BJ (cell line): ENCODE measurements around the gene NHLRC1. TPM values are rescaled to one million over a fixed set of nuclear protein-coding genes. Genes with fewer than 3 reads are reported as not detected.

Experiments
- CTCF ChIA-PET: fragments of 350-600 bp; formaldehyde crosslinking; extraction: SDS; loops from one replicate; lab custom pipeline; 2021; ENCODE audit warnings: antibody characterized with exemption, inconsistent platforms; lab: Yijun Ruan, JAX
- POLR2A ChIA-PET: fragments of 300-600 bp; sonication (Branson Sonifier 250); formaldehyde crosslinking; extraction: SDS; loops from one replicate; lab custom pipeline; 2021; ENCODE audit warnings: antibody characterized with exemption; lab: Charles Lee
- DNase-seq: peaks from one replicate; pipeline ENCODE4 v3.0.0-alpha.2; 2011; ENCODE audit warnings: low read depth
- H3K27me3 ChIP-seq: 2 replicates; pipeline ENCODE4 v1.6.0; 2011; ENCODE audit warnings: low read length; ENCODE audit not compliant: control insufficient read depth, insufficient read depth
- H3K36me3 ChIP-seq: 2 replicates; pipeline ENCODE4 v1.5.1; 2011; ENCODE audit warnings: low read length; ENCODE audit not compliant: control insufficient read depth, insufficient read depth
- H3K4me3 ChIP-seq: 2 replicates; pipeline ENCODE4 v1.5.1; 2011; ENCODE audit warnings: low read depth, mild to moderate bottlenecking, control low read depth, low read length
- CTCF ChIP-seq: IDR thresholded peaks from 2 replicates; pipeline ENCODE4 v1.5.1; 2011; ENCODE audit warnings: low read depth, mild to moderate bottlenecking, control low read depth, inconsistent platforms, low read length, moderate library complexity; ENCODE audit not compliant: insufficient read depth
- polyA plus RNA-seq: library from polyadenylated mRNA; depleted of rRNA; stranded (reverse); fragments of >200 nt; gene quantifications from 2 replicates; pipeline ENCODE4 v1.2.3, GENCODE V29; 2011

NHLRC1 gene
- polyA plus RNA-seq, 1 experiment = 1.7 TPM

GRCh38 chr6:18091382-18091781 lies 31.1 kb downstream of the NHLRC1 start:
- POLR2A ChIA-PET = no interaction called here
- CTCF ChIA-PET = interaction anchor here (0.6 to 1.5 kb wide), 2 partner anchors 31 to 36 kb away, joined by 3 to 4 read pairs; partner anchors contain the start of gene NHLRC1
- TF ChIP-seq CTCF = no peak
- Histone ChIP-seq H3K36me3 (no peaks in the 10 kb centered on the region), H3K27me3 (no peaks in the 10 kb centered on the region), H3K4me3 (no peak overlapping the region)
- no peak for DNase-seq

GRCh38 chr6:18090349-18090786 lies 32.1 kb downstream of the NHLRC1 start:
- Histone ChIP-seq H3K27me3 (no peaks in the 10 kb centered on the region), H3K4me3 (no peak overlapping the region), H3K36me3 (no peaks in the 10 kb centered on the region)
- no peak for TF ChIP-seq CTCF
- ChIA-PET POLR2A (no interaction called here), CTCF (no interaction called here)
- no peak for DNase-seq

- Histone ChIP-seq H3K4me3 (no peak overlapping the region), H3K27me3 (no peaks in the 10 kb centered on the region), H3K36me3 (no peaks in the 10 kb centered on the region)
- no peak for DNase-seq
- POLR2A ChIA-PET = no interaction called here
- CTCF ChIA-PET = no interaction called here
- TF ChIP-seq CTCF = no peak
These were observed 33.8 kb downstream of the NHLRC1 start for GRCh38 chr6:18088419-18089296.

- no peaks in the 10 kb centered on the region for H3K27me3 ChIP-seq
- DNase-seq = no peak
- H3K36me3 ChIP-seq = no peaks in the 10 kb centered on the region
- ChIA-PET CTCF (no interaction called here), POLR2A (no interaction called here)
- TF ChIP-seq CTCF = no peak
- H3K4me3 ChIP-seq = no peak overlapping the region
These were observed 34.9 kb downstream of the NHLRC1 start for GRCh38 chr6:18087396-18088165.

GRCh38 chr6:18081025-18081668 lies 41.3 kb downstream of the NHLRC1 start:
- no peaks in the 10 kb centered on the region for H3K36me3 ChIP-seq
- CTCF ChIA-PET = no interaction called here
- POLR2A ChIA-PET = no interaction called here
- H3K4me3 ChIP-seq = no peak overlapping the region
- no peak for TF ChIP-seq CTCF
- DNase-seq = no peak
- no peaks in the 10 kb centered on the region for H3K27me3 ChIP-seq
